Stimulated activated CD8-positive, alpha-beta memory T cell treated with anti-CD3 and anti-CD28 coated beads, Interleukin-7, amount 100 ng/mL, for 48 hours (primary cell): ENCODE measurements around the gene FLVCR2.

Experiments
- DNase-seq, 2 donors: peaks; one replicate each; pipeline ENCODE4 v3.0.0-alpha.2; 2020; ENCODE audit warnings: low read depth in 1 of 2; ENCODE audit errors: extremely low read depth in 1 of 2

FLVCR2 gene

GRCh38 chr14:75626396-75626795 is 48.0 kb downstream of the FLVCR2 start:
- DNase-seq, result no peak

- DNase-seq, result no peak
Measured at GRCh38 chr14:75626863-75627262, 48.4 kb downstream of the FLVCR2 start.

GRCh38 chr14:75627406-75627805 is 49.0 kb downstream of the FLVCR2 start:
- no peak for DNase-seq

GRCh38 chr14:75628816-75629215 is 50.4 kb downstream of the FLVCR2 start:
- DNase-seq, result no peak

GRCh38 chr14:75630695-75631452 is 52.5 kb downstream of the FLVCR2 start:
- no peak for DNase-seq

GRCh38 chr14:75631453-75631831 is 53.0 kb downstream of the FLVCR2 start:
- DNase-seq, result no peak

GRCh38 chr14:75634848-75635247 is 56.4 kb downstream of the FLVCR2 start:
- DNase-seq, result no peak

GRCh38 chr14:75636100-75636692 is 57.8 kb downstream of the FLVCR2 start:
- no peak for DNase-seq

GRCh38 chr14:75640876-75641275 is 62.5 kb downstream of the FLVCR2 start:
- no peak for DNase-seq

- DNase-seq, result no peak
Measured at GRCh38 chr14:75643985-75644384, 65.6 kb downstream of the FLVCR2 start.

GRCh38 chr14:75645056-75645455 is 66.6 kb downstream of the FLVCR2 start:
- no peak for DNase-seq

GRCh38 chr14:75646762-75647161 is 68.3 kb downstream of the FLVCR2 start:
- no peak for DNase-seq

GRCh38 chr14:75647640-75648039 is 69.2 kb downstream of the FLVCR2 start:
- DNase-seq, result no peak

- DNase-seq, result no peak
Measured at GRCh38 chr14:75648066-75648838, 69.8 kb downstream of the FLVCR2 start.

GRCh38 chr14:75649337-75649736 is 70.9 kb downstream of the FLVCR2 start:
- no peak for DNase-seq

- no peak for DNase-seq
Measured at GRCh38 chr14:75649773-75650172, 71.4 kb downstream of the FLVCR2 start.

GRCh38 chr14:75650253-75651058 is 72.0 kb downstream of the FLVCR2 start:
- DNase-seq, result no peak

GRCh38 chr14:75653563-75653962 is 75.1 kb downstream of the FLVCR2 start:
- DNase-seq, result no peak

- peak; percentile 44 to 63 for DNase-seq
Measured at GRCh38 chr14:75654127-75654732, 75.8 kb downstream of the FLVCR2 start.

- DNase-seq, result no peak
Measured at GRCh38 chr14:75655235-75655634, 76.8 kb downstream of the FLVCR2 start.

GRCh38 chr14:75657331-75657730 is 78.9 kb downstream of the FLVCR2 start:
- no peak for DNase-seq
